Measurements from ENCODE around the gene TMEM92.

GRCh38 chr17:50280801-50281441, 6.7 kb downstream of the TMEM92 start:
- TF ChIP-seq ETS1 (CRISPR knock-in tag; IDR thresholded peaks at IDR 0.05) (no peak), JUND (CRISPR knock-in tag; IDR thresholded peaks at IDR 0.05) (no peak), CTCF (CRISPR knock-in tag; IDR thresholded peaks at IDR 0.05) (no peak), NFKBIZ (CRISPR knock-in tag; IDR thresholded peaks at IDR 0.05) (no peak), ZNF468 (CRISPR knock-in tag; IDR thresholded peaks at IDR 0.05) (no peak)
